ACC112 (cell line): ENCODE data around the gene FFAR4.
A peak's percentile ranks its signal among the peaks of the same experiment; 100 is the strongest.

ENCODE experiments used
- H2AFZ ChIP-seq: fragments of 200-600 bp; sonication (generic); one replicate; pipeline ENCODE4 v1.6.0; 2017; ENCODE audit warnings: antibody characterized with exemption, low read length; ENCODE audit not compliant: unreplicated experiment
- H3K27ac ChIP-seq: fragments of 200-600 bp; sonication (generic); 2 replicates; pipeline ENCODE4 v1.5.1; 2014; ENCODE audit warnings: low read depth, mild to moderate bottlenecking, antibody characterized with exemption, low read length, moderate library complexity
- H3K27me3 ChIP-seq: fragments of 200-600 bp; sonication (generic); 2 replicates; pipeline ENCODE4 v1.6.1; 2014; ENCODE audit warnings: mild to moderate bottlenecking, antibody characterized with exemption, low read length, moderate library complexity, mixed read lengths; ENCODE audit not compliant: insufficient read depth
- H3K36me3 ChIP-seq: fragments of 200-600 bp; sonication (generic); 2 replicates; pipeline ENCODE4 v1.6.1; 2016; ENCODE audit warnings: mild to moderate bottlenecking, antibody characterized with exemption, low read length, moderate library complexity, mixed read lengths; ENCODE audit not compliant: insufficient read depth
- H3K4me1 ChIP-seq: fragments of 200-600 bp; sonication (generic); one replicate; pipeline ENCODE4 v1.6.1; 2016; ENCODE audit warnings: low read length, mixed read lengths; ENCODE audit not compliant: insufficient read depth, unreplicated experiment, control insufficient read depth
- H3K4me3 ChIP-seq: fragments of 200-600 bp; sonication (generic); 2 replicates; pipeline ENCODE4 v1.5.1; 2014; ENCODE audit warnings: mild to moderate bottlenecking, low read depth, low read length
- H3K79me2 ChIP-seq: fragments of 200-600 bp; sonication (generic); one replicate; pipeline ENCODE4 v1.6.0; 2016; ENCODE audit warnings: low read length; ENCODE audit not compliant: control insufficient read depth, unreplicated experiment, insufficient read depth

The FFAR4 gene

DNA sequence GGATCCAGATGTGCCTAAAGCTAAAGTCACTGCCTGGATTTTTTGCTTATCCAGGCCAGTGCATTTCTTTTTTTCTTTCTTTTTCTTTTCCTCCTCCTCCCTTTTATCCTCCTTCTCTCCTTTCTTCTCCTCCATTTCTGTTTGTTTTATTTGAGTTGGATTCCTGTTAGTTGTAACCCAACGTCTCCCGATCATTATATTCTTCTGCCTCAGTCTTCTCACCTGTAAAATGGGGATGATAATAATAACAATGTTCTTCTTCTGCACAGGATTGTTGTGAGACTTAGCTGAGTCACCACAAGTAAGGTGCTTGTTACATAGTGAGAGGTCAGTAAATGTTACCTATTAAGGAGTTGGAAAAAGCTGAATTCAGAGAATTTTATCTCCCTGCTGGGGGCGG is 13.7 kb upstream of the FFAR4 start:
- no peak overlapping the region for H3K27ac ChIP-seq
- no peak overlapping the region for H3K4me3 ChIP-seq
- no peaks in the 10 kb centered on the region for H3K36me3 ChIP-seq
- H3K4me1 ChIP-seq: peaks cover 20% of the 10 kb centered on the region
- no peaks in the 10 kb centered on the region for H3K79me2 ChIP-seq
- H3K27me3 ChIP-seq: no peaks in the 10 kb centered on the region
- no peak overlapping the region for H2AFZ ChIP-seq

DNA sequence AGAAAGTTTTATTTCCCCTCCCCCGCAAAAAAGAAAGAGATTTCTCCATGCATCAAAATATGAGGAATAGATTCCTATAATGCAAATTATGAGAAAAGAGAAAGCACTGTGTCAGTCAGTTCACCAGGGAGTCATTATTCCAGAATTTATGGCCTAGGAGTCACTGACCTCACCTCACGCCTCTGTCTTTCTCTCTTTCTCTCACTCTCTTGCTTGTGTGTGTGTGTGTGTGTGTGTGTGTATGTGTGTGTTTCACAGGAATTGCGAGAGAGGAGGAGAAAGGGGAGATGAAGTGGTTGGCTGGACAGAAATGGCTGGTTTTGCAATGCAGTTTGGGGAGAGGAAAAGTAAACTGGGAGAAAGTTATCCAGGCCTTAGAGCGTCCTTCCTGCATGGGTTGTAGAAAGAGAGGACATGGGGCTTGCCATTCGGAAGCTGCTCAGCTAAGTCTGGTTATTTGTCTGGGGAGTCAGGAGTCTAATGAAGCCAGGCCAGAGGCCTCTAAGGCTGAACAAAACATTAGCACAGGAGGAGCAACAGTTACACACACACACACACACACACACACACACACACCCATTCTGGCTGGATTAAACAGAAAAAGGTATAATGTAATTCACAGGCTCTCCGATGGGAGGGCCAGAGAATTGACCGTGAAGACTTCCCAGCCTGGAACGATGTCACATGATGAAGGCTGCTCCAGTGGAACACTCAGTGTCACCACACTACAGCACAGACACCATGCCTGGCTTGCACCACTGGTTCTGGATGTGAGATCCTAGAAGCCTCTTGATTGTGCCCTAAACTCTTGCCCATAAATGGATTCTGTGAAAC is 12.8 kb upstream of the FFAR4 start:
- Histone ChIP-seq H3K27me3 (no peaks in the 10 kb centered on the region), H3K79me2 (no peaks in the 10 kb centered on the region), H3K4me3 (no peak overlapping the region), H2AFZ (no peak overlapping the region), H3K36me3 (no peaks in the 10 kb centered on the region), H3K27ac (no peak overlapping the region), H3K4me1 (peaks cover 12% of the 10 kb centered on the region)

DNA sequence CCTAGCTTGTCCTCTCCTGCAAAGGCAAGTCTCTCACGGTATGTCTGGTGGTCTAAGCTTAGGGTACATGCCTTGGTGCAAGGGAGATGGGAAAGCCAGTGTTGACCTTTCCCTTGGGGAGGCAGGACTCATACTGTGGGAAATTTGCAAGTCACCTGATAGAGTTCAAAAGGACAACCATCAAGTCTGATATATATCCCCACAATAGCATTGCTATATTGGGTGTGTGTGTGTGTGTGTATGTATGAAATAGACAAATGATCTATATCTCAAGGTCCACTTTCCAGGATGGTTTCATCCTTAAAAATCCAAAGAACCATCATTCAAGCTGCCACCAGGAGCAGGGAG is 12.2 kb upstream of the FFAR4 start:
- Histone ChIP-seq H2AFZ (no peak overlapping the region), H3K27me3 (no peaks in the 10 kb centered on the region), H3K36me3 (no peaks in the 10 kb centered on the region), H3K4me3 (no peak overlapping the region), H3K4me1 (peaks cover 9% of the 10 kb centered on the region), H3K27ac (no peak overlapping the region), H3K79me2 (no peaks in the 10 kb centered on the region)

DNA sequence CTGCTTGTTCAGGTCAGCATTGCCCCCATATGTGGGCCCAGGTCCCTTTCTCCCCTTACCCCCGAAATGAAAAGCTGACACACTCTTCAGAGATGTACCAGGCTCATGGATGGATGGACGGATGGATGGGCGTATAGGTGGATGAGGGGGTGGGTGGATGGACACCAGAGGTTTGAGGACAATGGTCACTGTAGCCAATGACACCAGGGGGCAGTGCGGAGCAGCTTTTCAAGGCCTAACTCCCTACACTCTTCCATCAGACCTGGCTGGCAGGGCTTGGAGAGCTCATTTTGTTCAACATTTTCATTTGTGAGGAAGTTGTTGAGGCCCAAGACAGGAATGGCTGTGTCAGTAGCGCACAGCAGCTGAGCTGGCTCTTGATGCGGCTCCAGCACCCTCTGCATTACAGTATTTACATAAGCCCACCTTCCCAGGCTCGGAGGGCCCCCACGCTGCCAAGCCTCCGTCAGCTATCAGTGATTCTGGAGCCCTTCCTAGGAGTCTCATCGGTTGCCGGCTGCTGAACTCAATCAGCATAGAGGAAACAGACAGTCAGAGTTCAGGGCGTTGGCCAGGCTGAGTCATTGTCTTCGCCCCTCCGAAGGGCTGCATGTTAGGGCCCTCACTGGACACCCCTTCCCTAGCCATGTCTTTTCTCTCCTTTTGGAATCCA is 11.6 kb upstream of the FFAR4 start:
- H3K27me3 ChIP-seq: no peaks in the 10 kb centered on the region
- H3K36me3 ChIP-seq: no peaks in the 10 kb centered on the region
- H3K4me3 ChIP-seq: no peak overlapping the region
- peaks cover 9% of the 10 kb centered on the region for H3K4me1 ChIP-seq
- H3K79me2 ChIP-seq: no peaks in the 10 kb centered on the region
- H3K27ac ChIP-seq: no peak overlapping the region
- H2AFZ ChIP-seq: peak overlapping the region; percentile 5

DNA sequence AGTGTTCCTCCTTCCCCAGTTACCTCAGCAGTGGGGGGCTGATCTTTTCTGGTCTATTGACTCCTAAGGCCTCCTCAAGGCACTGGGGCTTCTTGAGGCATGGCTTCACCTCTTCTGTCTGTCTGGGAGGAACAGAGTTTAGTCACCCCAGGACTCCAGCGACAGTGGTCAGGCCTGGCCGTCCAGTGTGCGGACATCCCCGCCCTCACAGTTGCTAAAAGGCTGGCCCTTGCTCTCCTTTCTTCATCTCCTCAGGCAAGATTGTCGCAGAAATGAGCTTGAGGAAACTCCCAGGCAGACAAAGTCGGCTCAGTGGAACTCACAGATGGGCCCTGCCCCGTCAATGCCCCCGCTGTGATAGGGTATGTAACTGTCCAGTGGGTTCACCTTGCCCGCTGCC is 7.0 kb upstream of the FFAR4 start:
- Histone ChIP-seq H3K79me2 (no peaks in the 10 kb centered on the region), H3K27me3 (peaks cover 8% of the 10 kb centered on the region; the same call in 1 of the 2 replicates), H3K4me1 (peaks cover 7% of the 10 kb centered on the region), H3K27ac (no peak overlapping the region), H2AFZ (no peak overlapping the region), H3K36me3 (no peaks in the 10 kb centered on the region), H3K4me3 (no peak overlapping the region)

DNA sequence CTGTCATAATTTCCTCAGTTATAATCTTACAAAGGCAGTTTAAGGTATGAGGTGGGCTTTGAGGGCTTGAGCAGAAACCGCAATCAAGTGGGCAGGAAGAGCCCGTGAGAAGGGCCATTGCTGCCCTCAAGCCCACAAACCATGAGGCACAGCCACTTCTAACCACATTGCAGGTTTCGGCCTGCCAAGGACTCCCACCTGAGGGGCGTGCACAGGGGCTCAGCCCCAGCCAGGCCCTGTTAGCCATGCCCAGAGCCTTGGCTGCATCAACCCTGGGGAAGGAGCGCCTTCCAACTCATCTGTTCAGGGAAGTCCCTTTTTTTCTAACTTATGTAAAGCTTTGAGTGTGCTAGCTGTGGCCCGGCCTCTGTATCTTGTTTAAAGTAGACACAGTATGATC is 5.9 kb upstream of the FFAR4 start:
- no peaks in the 10 kb centered on the region for H3K36me3 ChIP-seq
- H3K27ac ChIP-seq: no peak overlapping the region
- no peaks in the 10 kb centered on the region for H3K79me2 ChIP-seq
- H2AFZ ChIP-seq: no peak overlapping the region
- H3K4me1 ChIP-seq: no peaks in the 10 kb centered on the region
- H3K4me3 ChIP-seq: no peak overlapping the region
- H3K27me3 ChIP-seq: peaks cover 16% of the 10 kb centered on the region; the same call in 1 of the 2 replicates

DNA sequence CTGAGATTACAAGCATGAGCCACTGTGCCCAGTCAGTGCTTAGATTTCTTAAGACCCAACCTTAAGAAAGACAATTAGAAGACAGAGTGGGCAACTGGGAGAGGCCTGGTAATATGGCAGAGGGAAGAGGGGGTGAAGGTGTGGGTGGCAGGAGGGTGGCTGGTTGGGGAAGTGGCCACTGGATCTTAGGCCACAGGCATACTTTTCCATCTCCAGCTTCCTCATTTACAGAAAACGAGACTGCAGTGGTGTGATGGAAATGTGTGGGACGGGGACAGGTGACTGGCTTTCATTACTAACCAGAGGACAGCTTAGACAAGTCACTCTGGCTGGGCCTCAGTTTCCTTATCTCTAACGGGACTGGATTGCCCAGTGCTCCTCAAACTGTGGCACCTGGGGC is 1.0 kb upstream of the FFAR4 start:
- H3K27me3 ChIP-seq: peaks cover 62% of the 10 kb centered on the region
- H3K79me2 ChIP-seq: no peaks in the 10 kb centered on the region
- H3K4me3 ChIP-seq: no peak overlapping the region
- H2AFZ ChIP-seq: no peak overlapping the region
- no peak overlapping the region for H3K27ac ChIP-seq
- H3K4me1 ChIP-seq: no peaks in the 10 kb centered on the region
- no peaks in the 10 kb centered on the region for H3K36me3 ChIP-seq

DNA sequence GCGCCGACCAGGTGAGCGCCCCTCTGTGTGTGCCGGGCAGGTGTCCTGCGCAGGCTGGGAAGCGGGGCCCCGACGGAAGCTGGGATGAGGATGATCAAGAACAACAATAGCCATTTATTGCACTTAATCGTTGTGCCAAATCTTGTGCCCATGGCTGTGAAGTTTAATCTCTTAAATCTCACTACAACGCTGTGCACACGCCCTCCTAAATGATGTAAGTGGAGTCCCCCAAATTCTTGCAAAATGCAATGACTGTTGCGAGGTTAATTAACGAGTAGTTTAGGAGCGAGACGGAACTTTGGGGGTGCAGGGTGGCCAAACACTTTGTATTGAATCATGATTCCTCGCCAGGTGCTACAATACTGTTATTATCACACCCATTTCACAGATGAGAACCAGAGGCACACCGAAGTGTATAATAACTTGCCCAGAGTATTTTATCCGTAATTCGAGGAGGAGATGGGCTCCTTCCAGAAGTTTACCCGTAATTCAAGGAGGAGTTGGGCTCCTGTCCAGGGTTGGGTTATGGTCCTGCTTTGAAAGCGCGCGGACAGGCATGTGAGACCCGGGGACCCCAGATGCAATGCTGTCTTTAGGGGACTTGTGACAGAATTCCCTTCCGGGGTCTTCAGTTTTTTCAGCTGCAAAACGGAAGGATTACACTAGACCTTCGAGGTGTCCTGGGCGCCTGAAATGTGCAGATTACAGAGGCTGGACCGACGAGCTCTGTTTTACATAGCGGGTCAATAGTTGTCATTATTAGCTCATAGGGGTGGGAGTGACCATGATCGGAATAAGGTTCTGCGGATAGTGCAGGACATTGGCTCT is 1.0 kb downstream of the FFAR4 start:
- Histone ChIP-seq H3K4me3 (peak overlapping the region; percentile 48; the same call in 1 of the 2 replicates), H3K27me3 (peaks cover 81% of the 10 kb centered on the region), H3K4me1 (no peaks in the 10 kb centered on the region)

DNA sequence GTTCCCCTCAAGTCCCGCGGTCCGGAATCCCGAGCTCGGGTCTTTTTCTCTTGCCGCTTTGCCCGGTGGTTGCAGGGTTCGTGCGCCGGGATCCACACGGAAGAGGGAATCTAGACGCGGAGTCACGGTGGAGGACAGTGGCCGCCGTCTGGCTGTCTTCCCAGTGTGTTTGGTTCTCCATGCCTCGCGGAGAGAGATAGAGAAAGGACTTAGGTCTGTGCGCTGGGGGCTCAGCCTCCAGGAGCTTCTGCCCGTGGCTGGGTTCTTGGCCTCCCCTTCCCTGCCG is 1.6 kb downstream of the FFAR4 start:
- Histone ChIP-seq H3K27ac (no peak overlapping the region), H3K36me3 (no peaks in the 10 kb centered on the region), H3K79me2 (no peaks in the 10 kb centered on the region), H3K27me3 (peaks cover 85% of the 10 kb centered on the region), H3K4me1 (no peaks in the 10 kb centered on the region), H3K4me3 (peak overlapping the region; percentile 48; the same call in 1 of the 2 replicates), H2AFZ (no peak overlapping the region)

More for the DNA sequence above, 1.0 kb downstream of the FFAR4 start:
- Histone ChIP-seq H3K27ac (no peak overlapping the region), H3K36me3 (no peaks in the 10 kb centered on the region), H2AFZ (no peak overlapping the region), H3K79me2 (no peaks in the 10 kb centered on the region)

DNA sequence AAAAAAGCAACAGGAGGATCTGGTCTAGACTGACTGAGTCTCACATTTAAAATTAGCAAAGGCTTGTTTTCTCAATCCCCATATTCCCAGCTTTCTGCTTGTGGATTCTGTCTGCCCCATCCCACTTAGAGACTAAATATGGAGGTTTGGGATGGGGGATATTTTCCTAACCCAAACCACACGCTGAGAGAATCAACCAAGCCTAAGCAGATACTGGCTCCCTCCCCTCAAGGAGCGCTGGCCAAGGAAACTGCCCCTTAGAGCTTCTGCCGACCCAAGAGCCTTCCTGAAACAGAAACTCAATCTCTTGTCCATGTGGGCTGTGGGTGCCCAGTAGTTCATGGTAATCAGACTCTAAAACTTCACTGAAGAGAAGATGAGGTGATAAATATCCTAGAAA is 3.9 kb downstream of the FFAR4 start:
- Histone ChIP-seq H3K4me3 (no peak overlapping the region), H3K4me1 (no peaks in the 10 kb centered on the region), H2AFZ (no peak overlapping the region), H3K36me3 (no peaks in the 10 kb centered on the region), H3K27me3 (peaks cover 90% of the 10 kb centered on the region), H3K27ac (no peak overlapping the region), H3K79me2 (no peaks in the 10 kb centered on the region)
